B cell (primary cell): ENCODE results near the gene CDT1.

Experiments
- CTCF ChIP-seq: fragments of 200-600 bp; IDR thresholded peaks from one replicate; pipeline ENCODE4 v1.8.0; 2022; ENCODE audit warnings: antibody characterized with exemption, mild to moderate bottlenecking
- EZH2 ChIP-seq: IDR thresholded peaks from 2 replicates; pipeline ENCODE4 v1.6.1; 2012; ENCODE audit warnings: borderline replicate concordance, low read depth, mild to moderate bottlenecking, moderate library complexity, low read length; ENCODE audit not compliant: insufficient read depth, poor library complexity, severe bottlenecking

GRCh38 chr16:88798073-88798472, 5.5 kb upstream of the CDT1 start:
- no peak for TF ChIP-seq CTCF
- TF ChIP-seq EZH2, result no peak
